HepG2 (cell line): ENCODE results near the gene FBXO39. TPM values are rescaled to one million over a fixed set of nuclear protein-coding genes. Genes with fewer than 3 reads are reported as not detected.
A peak's percentile ranks its signal among the peaks of the same experiment; 100 is the strongest.

Source experiments
- ATAC-seq: fragments of 200-7000 bp; cut with Tn5 transposase; 3 replicates; pipeline ENCODE4 v1.9.1; 2020; ENCODE audit warnings: mild to moderate bottlenecking, moderate library complexity
- BruUV-seq: library from RNA; stranded (reverse); fragments of 400-500 nt; replicated peaks from 2 replicates; lab custom pipeline; 2021; lab: Mats Ljungman, UMichigan
- CTCF ChIA-PET: fragments of 300-600 bp; formaldehyde crosslinking; extraction: SDS; loops from one replicate; lab custom pipeline; 2021; ENCODE audit warnings: low total read pairs, inconsistent platforms, low intra/inter-chr PET ratio; lab: Yijun Ruan, JAX
- POLR2A ChIA-PET: fragments of 350-600 bp; sonication (Branson Sonifier 250); formaldehyde crosslinking; loops from one replicate; lab custom pipeline; 2020; ENCODE audit warnings: antibody characterized with exemption, inconsistent platforms; lab: Yijun Ruan, JAX
- DNase-seq: peaks from one replicate; pipeline ENCODE4 v3.0.0-alpha.2; 2015; ENCODE audit warnings: low spot score
- FAIRE-seq: peaks from 3 replicates; lab custom pipeline; 2011; peaks lifted over from hg19 to GRCh38; lab: Jason Lieb, UNC
- H2AFZ ChIP-seq: one replicate; pipeline ENCODE4 v1.6.1; 2011; ENCODE audit warnings: low read length, inconsistent platforms
- H3K27ac ChIP-seq: fragments of 300-600 bp; 3 replicates; pipeline ENCODE4 v1.8.0; 2011; ENCODE audit warnings: mixed run types, mild to moderate bottlenecking, mixed read lengths, low read length, inconsistent platforms; ENCODE audit not compliant: insufficient read depth; ENCODE audit errors: extremely low read length
- H3K27me3 ChIP-seq, 2 experiments: fragments of 200-600 bp in 1 of 2; 2 replicates in 1 of 2; 3 replicates in 1 of 2; pipeline versions ENCODE4 v1.6.0 to v1.8.0; 2011; ENCODE audit warnings: low read length in 2 of 2, mild to moderate bottlenecking in 2 of 2, moderate library complexity in 2 of 2, inconsistent platforms in 1 of 2; ENCODE audit not compliant: insufficient read depth in 2 of 2, control insufficient read depth in 1 of 2
- H3K36me3 ChIP-seq, 2 experiments: fragments of 200-600 bp in 1 of 2; replicated peaks in 1 of 2; 2 replicates in 1 of 2; 3 replicates in 1 of 2; pipeline versions ENCODE4 v1.5.1 to v1.8.0; 2011; ENCODE audit warnings: low read length in 2 of 2, inconsistent platforms in 1 of 2; ENCODE audit not compliant: insufficient read depth in 2 of 2, control insufficient read depth in 1 of 2
- H3K4me1 ChIP-seq: 2 replicates; pipeline ENCODE4 v1.5.1; 2012; ENCODE audit warnings: low read length, inconsistent platforms; ENCODE audit not compliant: insufficient read depth
- H3K4me2 ChIP-seq: 2 replicates; pipeline ENCODE4 v1.6.0; 2011; ENCODE audit warnings: low read depth, low read length, inconsistent platforms
- H3K4me3 ChIP-seq, 3 experiments: fragments of 200-600 bp in 1 of 3; sonication (generic), shearing (Covaris generic) in 1 of 3; replicated peaks in 1 of 3; 2 replicates each; pipeline ENCODE4 v1.5.1; 2011 to 2016; ENCODE audit warnings: low read length in 3 of 3, inconsistent platforms in 2 of 3, low read depth in 2 of 3, mild to moderate bottlenecking in 2 of 3, control low read depth in 1 of 3, mixed read lengths in 1 of 3; ENCODE audit not compliant: insufficient read depth in 1 of 3
- H3K79me2 ChIP-seq: one replicate; pipeline ENCODE4 v1.6.1; 2011; ENCODE audit warnings: low read length, inconsistent platforms; ENCODE audit not compliant: insufficient read depth
- H3K9ac ChIP-seq: 2 replicates; pipeline ENCODE4 v1.6.0; 2011; ENCODE audit warnings: mild to moderate bottlenecking, low read depth, low read length, inconsistent platforms; ENCODE audit not compliant: insufficient read depth
- H3K9me3 ChIP-seq: 2 replicates; pipeline ENCODE4 v1.5.1; 2012; ENCODE audit warnings: mild to moderate bottlenecking, low read length
- H4K20me1 ChIP-seq: 2 replicates; pipeline ENCODE4 v1.6.0; 2011; ENCODE audit warnings: inconsistent platforms, mild to moderate bottlenecking, low read length, moderate library complexity; ENCODE audit not compliant: insufficient read depth
- CTCF ChIP-seq: sonication (generic); formaldehyde crosslinking; IDR thresholded peaks from 2 replicates; pipeline ENCODE4 v1.5.0; 2020; ENCODE audit warnings: mild to moderate bottlenecking, missing genetic modification reagents, moderate library complexity
- PLRG1 ChIP-seq: fragments of 450-650 bp; conservative IDR thresholded peaks from 2 replicates; pipeline ENCODE4 v1.6.1; 2016
- REPIN1 ChIP-seq: sonication (generic); formaldehyde crosslinking; IDR thresholded peaks from 2 replicates; pipeline ENCODE4 v1.8.0; 2022; ENCODE audit warnings: missing genetic modification reagents, low read depth, mild to moderate bottlenecking, borderline replicate concordance
- SMARCC2 ChIP-seq: fragments of 450-650 bp; IDR thresholded peaks from 2 replicates; pipeline ENCODE4 v1.6.1; 2017; ENCODE audit warnings: antibody characterized with exemption, mild to moderate bottlenecking
- STAG1 ChIP-seq: sonication (generic); formaldehyde crosslinking; IDR thresholded peaks from 2 replicates; pipeline ENCODE4 v1.4.0; 2020; ENCODE audit warnings: missing genetic modification reagents
- SYNCRIP ChIP-seq: fragments of 200-400 bp; formaldehyde crosslinking; IDR thresholded peaks from 2 replicates; pipeline ENCODE4 v1.6.1; 2018; ENCODE audit warnings: mild to moderate bottlenecking, low read depth, low read length; ENCODE audit not compliant: insufficient read depth
- TBX3 ChIP-seq: fragments of 450-650 bp; IDR thresholded peaks from 2 replicates; pipeline ENCODE4 v1.6.1; 2017; ENCODE audit warnings: antibody characterized with exemption, mild to moderate bottlenecking, inconsistent platforms, borderline replicate concordance
- ZFP62 ChIP-seq: sonication (generic); formaldehyde crosslinking; IDR thresholded peaks from 2 replicates; pipeline ENCODE4 v1.4.0; 2020; ENCODE audit warnings: missing genetic modification reagents
- ZNF20 ChIP-seq: sonication (generic); formaldehyde crosslinking; IDR thresholded peaks from 2 replicates; pipeline ENCODE4 v1.4.0; 2020; ENCODE audit warnings: mild to moderate bottlenecking, moderate library complexity, missing genetic modification reagents
- ZNF350 ChIP-seq: sonication (generic); formaldehyde crosslinking; IDR thresholded peaks from 2 replicates; pipeline ENCODE4 v1.4.0; 2020; ENCODE audit warnings: mild to moderate bottlenecking, low read depth, missing genetic modification reagents, borderline replicate concordance
- ZNF770 ChIP-seq: sonication (generic); formaldehyde crosslinking; IDR thresholded peaks from 2 replicates; pipeline ENCODE4 v1.5.0; 2020; ENCODE audit warnings: mild to moderate bottlenecking, missing genetic modification reagents
- WGBS: methylation state at CpG from one replicate; pipeline ENCODE4 v1.1.6; 2017; ENCODE audit warnings: low lambda C conversion rate; 5-methylcytosine and 5-hydroxymethylcytosine counted together
- in situ Hi-C: cut with HindIII; loops from 2 replicates; pipeline ENCODE4 v1.10.0; 2017; ENCODE audit warnings: low pct_unique_long_range_greater_than_20kb; ENCODE audit not compliant: extremely low pct_ligation_motif_present
- intact Hi-C: fragments of 100-400 bp; cut with micrococcal nuclease; formaldehyde crosslinking; loops from one replicate; pipeline ENCODE4 v1.10.0; 2022; ENCODE audit not compliant: unreplicated experiment
- polyA plus RNA-seq, 8 experiments: library from polyadenylated mRNA; depleted of rRNA in 3 of 8; stranded (reverse) in 7 of 8; unstranded in 1 of 8; fragments of >200 nt; fragmentation: Illumina TruSeq in 4 of 8; extraction: Trizol in 4 of 8; gene quantifications; 2 replicates each; pipeline versions ENCODE4 v1.2.1 to v1.2.3, GENCODE V29; 2011 to 2016; ENCODE audit warnings: low read depth in 4 of 8, missing spikeins in 1 of 8, mixed read lengths in 1 of 8; ENCODE audit not compliant: insufficient read depth in 1 of 8
- total RNA-seq, 5 experiments: library from RNA; depleted of rRNA; stranded (reverse); fragments of >200 nt; fragmentation: Illumina TruSeq; extraction: Trizol; gene quantifications; 2 replicates each; pipeline ENCODE4 v1.2.3, GENCODE V29; 2016; ENCODE audit warnings: low read depth in 1 of 5

FBXO39 gene
- total and polyA plus RNA-seq, 2 of the 13 experiments (the other 11 are each of a cell fraction or from before 2014, with no cell fraction given) = 0.09 TPM; not detected in 1

- FAIRE-seq (no peak), ATAC-seq (no peak), DNase-seq (no peak)
- 39% methylated on average over 6 of the region's 6 CpGs for WGBS
- BruUV-seq = no TSS peak
- H3K4me2 ChIP-seq = no peak overlapping the region
- TF ChIP-seq ZNF350 (CRISPR knock-in tag) = no peak
- TF ChIP-seq TBX3 = no peak
- TF ChIP-seq ZFP62 (CRISPR knock-in tag) = no peak
- TF ChIP-seq REPIN1 (CRISPR knock-in tag) = no peak
- no peak for TF ChIP-seq ZNF770 (CRISPR knock-in tag)
- no peak for TF ChIP-seq SYNCRIP
- TF ChIP-seq ZNF20 (CRISPR knock-in tag) = no peak
- no peak for TF ChIP-seq SMARCC2
- TF ChIP-seq CTCF (CRISPR knock-in tag) = peak; percentile 51
- peak; percentile 60 for TF ChIP-seq STAG1 (CRISPR knock-in tag)
- no peak for TF ChIP-seq PLRG1
- H3K27me3 ChIP-seq = no peaks in the 10 kb centered on the region
- no peak overlapping the region for H3K9ac ChIP-seq
- no peaks in the 10 kb centered on the region for H3K9me3 ChIP-seq
- no peak overlapping the region for H3K27ac ChIP-seq
- no peak overlapping the region for H3K4me3 ChIP-seq
- POLR2A ChIA-PET = no interaction called here
- intact Hi-C loops (no loop called here), in situ Hi-C loops (no loop called here)
- no peaks in the 10 kb centered on the region for H4K20me1 ChIP-seq
- no peaks in the 10 kb centered on the region for H3K79me2 ChIP-seq
- H2AFZ ChIP-seq = no peak overlapping the region
- no peaks in the 10 kb centered on the region for H3K36me3 ChIP-seq
- H3K4me1 ChIP-seq = peaks cover 27% of the 10 kb centered on the region
- CTCF ChIA-PET = no interaction called here
These were observed 26.5 kb upstream of the FBXO39 start for GRCh38 chr17:6749519-6749918.
